ENCODE data around the gene PLCB2.

The PLCB2 gene

GRCh38 chr15:40307421-40308211 is at the start of gene PLCB2:
TSS of gene PLCB2 (minus strand) at chr15:40307935. CDS start at chr15:40307672, 263 bp downstream.
- TF ChIP-seq GATA3 (IDR thresholded peaks at IDR 0.05; ENCODE audit: low read depth, low read length) (no peak), GATA2 (IDR thresholded peaks at IDR 0.05; ENCODE audit: low read depth, low read length) (no peak)

- TF ChIP-seq GATA3 (IDR thresholded peaks at IDR 0.05; ENCODE audit: low read depth, low read length) (no peak), GATA2 (IDR thresholded peaks at IDR 0.05; ENCODE audit: low read depth, low read length) (no peak)
Measured at GRCh38 chr15:40357246-40357645, 49.5 kb upstream of the PLCB2 start.

- TF ChIP-seq GATA2 (IDR thresholded peaks at IDR 0.05; ENCODE audit: low read depth, low read length), result no peak
- no peak for TF ChIP-seq GATA3 (IDR thresholded peaks at IDR 0.05; ENCODE audit: low read depth, low read length)
Measured at GRCh38 chr15:40355976-40356585, 48.3 kb upstream of the PLCB2 start.

GRCh38 chr15:40354408-40355171 is 46.9 kb upstream of the PLCB2 start:
- TF ChIP-seq GATA2 (IDR thresholded peaks at IDR 0.05; ENCODE audit: low read depth, low read length) (no peak), GATA3 (IDR thresholded peaks at IDR 0.05; ENCODE audit: low read depth, low read length) (no peak)

- TF ChIP-seq GATA2 (IDR thresholded peaks at IDR 0.05; ENCODE audit: low read depth, low read length), result no peak
- no peak for TF ChIP-seq GATA3 (IDR thresholded peaks at IDR 0.05; ENCODE audit: low read depth, low read length)
Measured at GRCh38 chr15:40353697-40354096, 46.0 kb upstream of the PLCB2 start.

GRCh38 chr15:40352281-40352901 is 44.7 kb upstream of the PLCB2 start:
- TF ChIP-seq GATA3 (IDR thresholded peaks at IDR 0.05; ENCODE audit: low read depth, low read length), result no peak
- TF ChIP-seq GATA2 (IDR thresholded peaks at IDR 0.05; ENCODE audit: low read depth, low read length), result no peak

GRCh38 chr15:40349163-40349562 is 41.4 kb upstream of the PLCB2 start:
- TF ChIP-seq GATA3 (IDR thresholded peaks at IDR 0.05; ENCODE audit: low read depth, low read length) (no peak), GATA2 (IDR thresholded peaks at IDR 0.05; ENCODE audit: low read depth, low read length) (no peak)

- TF ChIP-seq GATA2 (IDR thresholded peaks at IDR 0.05; ENCODE audit: low read depth, low read length) (no peak), GATA3 (IDR thresholded peaks at IDR 0.05; ENCODE audit: low read depth, low read length) (no peak)
Measured at GRCh38 chr15:40348474-40348870, 40.7 kb upstream of the PLCB2 start.

GRCh38 chr15:40347559-40348473 is 40.1 kb upstream of the PLCB2 start:
- TF ChIP-seq GATA3 (IDR thresholded peaks at IDR 0.05; ENCODE audit: low read depth, low read length) (no peak), GATA2 (IDR thresholded peaks at IDR 0.05; ENCODE audit: low read depth, low read length) (no peak)

- TF ChIP-seq GATA2 (IDR thresholded peaks at IDR 0.05; ENCODE audit: low read depth, low read length) (no peak), GATA3 (IDR thresholded peaks at IDR 0.05; ENCODE audit: low read depth, low read length) (no peak)
Measured at GRCh38 chr15:40346579-40347558, 39.1 kb upstream of the PLCB2 start.

GRCh38 chr15:40345867-40346578 is 38.3 kb upstream of the PLCB2 start:
- no peak for TF ChIP-seq GATA2 (IDR thresholded peaks at IDR 0.05; ENCODE audit: low read depth, low read length)
- TF ChIP-seq GATA3 (IDR thresholded peaks at IDR 0.05; ENCODE audit: low read depth, low read length), result no peak

Data from SH-SY5Y (cell line).